DOHH2 (cell line): Measurements from ENCODE around the gene TRAPPC2L.

Source experiments
- CTCF ChIP-seq: fragments of 200-600 bp; sonication (generic); IDR thresholded peaks from one replicate; pipeline ENCODE4 v1.5.1; 2014; ENCODE audit warnings: antibody characterized with exemption, mild to moderate bottlenecking, low read depth, low read length; ENCODE audit not compliant: poor library complexity, severe bottlenecking
- EZH2phosphoT487 ChIP-seq: fragments of 200-600 bp; sonication (generic); IDR thresholded peaks from 2 replicates; pipeline ENCODE4 v1.6.1; 2017; ENCODE audit warnings: borderline replicate concordance, mild to moderate bottlenecking, antibody characterized with exemption, low read length, moderate library complexity, mixed read lengths

- TF ChIP-seq CTCF (no peak), EZH2phosphoT487 (no peak)
These were observed 45.0 kb upstream of the TRAPPC2L start, which contains the start of gene APRT for GRCh38 chr16:88811769-88812512.
